ENCODE results near the gene SPAG17. TPM values are rescaled to one million over a fixed set of nuclear protein-coding genes. Genes with fewer than 3 reads are reported as not detected.

SPAG17 gene
- total RNA-seq, 1 experiment from 2014 or later, result 0.33 TPM

- no TSS peak for BruUV-seq (replicated peaks)
- intact Hi-C loops (cut with micrococcal nuclease; ENCODE audit: unreplicated experiment), result no loop called here
- CTCF ChIA-PET, result interaction anchor here (0.6 kb wide), 1 partner anchor 1541 kb away, joined by 3 read pairs; no protein-coding TSS in a partner anchor
- Mint-ChIP-seq H3K4me1 (ENCODE audit: low read depth, unreplicated experiment) (no peaks in the 10 kb centered on the region), H3K4me3 (ENCODE audit: low read depth, unreplicated experiment) (no peak overlapping the region), H3K27me3 (ENCODE audit: unreplicated experiment) (no peaks in the 10 kb centered on the region), H3K27ac (ENCODE audit: unreplicated experiment) (no peak overlapping the region), H3K36me3 (ENCODE audit: insufficient read depth, unreplicated experiment) (no peaks in the 10 kb centered on the region), H3K9me3 (ENCODE audit: low read depth, unreplicated experiment) (no peaks in the 10 kb centered on the region)
- no peak for TF ChIP-seq CTCF (IDR thresholded peaks at IDR 0.05; ENCODE audit: unreplicated experiment)
- DNase-seq, result no peak
These were observed 217.6 kb downstream of the SPAG17 start for GRCh38 chr1:117967477-117967876.

GRCh38 chr1:117964290-117965038, 220.6 kb downstream of the SPAG17 start:
- no TSS peak for BruUV-seq (replicated peaks)
- CTCF ChIA-PET, result no interaction called here
- no peak overlapping the region for H3K4me3 Mint-ChIP-seq (ENCODE audit: low read depth, unreplicated experiment)
- no peaks in the 10 kb centered on the region for H3K9me3 Mint-ChIP-seq (ENCODE audit: low read depth, unreplicated experiment)
- no peak for TF ChIP-seq CTCF (IDR thresholded peaks at IDR 0.05; ENCODE audit: unreplicated experiment)
- no peaks in the 10 kb centered on the region for H3K36me3 Mint-ChIP-seq (ENCODE audit: insufficient read depth, unreplicated experiment)
- no peaks in the 10 kb centered on the region for H3K4me1 Mint-ChIP-seq (ENCODE audit: low read depth, unreplicated experiment)
- no peaks in the 10 kb centered on the region for H3K27me3 Mint-ChIP-seq (ENCODE audit: unreplicated experiment)
- H3K27ac Mint-ChIP-seq (ENCODE audit: unreplicated experiment), result no peak overlapping the region
- intact Hi-C loops (cut with micrococcal nuclease; ENCODE audit: unreplicated experiment), result no loop called here
- no peak for DNase-seq

DNA sequence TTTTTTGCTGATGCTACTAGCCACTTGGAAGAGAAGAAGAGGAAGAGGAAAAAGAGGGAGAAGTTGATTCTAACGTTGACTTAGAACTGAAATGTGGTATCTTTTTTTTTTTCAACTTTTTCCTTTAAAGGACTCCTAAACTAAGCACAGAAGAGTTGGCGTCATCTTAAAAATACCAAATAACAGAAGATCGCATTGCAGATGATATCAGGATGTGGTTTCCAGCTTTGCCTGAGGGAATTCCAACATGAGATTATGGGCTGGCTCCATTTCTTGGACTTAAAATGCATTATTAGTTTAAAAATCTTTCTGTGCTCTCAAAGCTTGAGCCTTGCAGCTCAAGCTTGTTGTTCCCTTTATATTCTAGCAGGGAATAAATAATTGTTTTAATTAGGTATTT, 225.7 kb downstream of the SPAG17 start:
- Mint-ChIP-seq H3K27ac (ENCODE audit: unreplicated experiment) (no peak overlapping the region), H3K9me3 (ENCODE audit: low read depth, unreplicated experiment) (no peaks in the 10 kb centered on the region), H3K27me3 (ENCODE audit: unreplicated experiment) (no peaks in the 10 kb centered on the region), H3K4me1 (ENCODE audit: low read depth, unreplicated experiment) (no peaks in the 10 kb centered on the region), H3K4me3 (ENCODE audit: low read depth, unreplicated experiment) (no peak overlapping the region), H3K36me3 (ENCODE audit: insufficient read depth, unreplicated experiment) (peaks cover 16% of the 10 kb centered on the region)
- BruUV-seq (replicated peaks), result no TSS peak
- no peak for DNase-seq
- TF ChIP-seq CTCF (IDR thresholded peaks at IDR 0.05; ENCODE audit: unreplicated experiment), result no peak
- CTCF ChIA-PET, result no interaction called here
- intact Hi-C loops (cut with micrococcal nuclease; ENCODE audit: unreplicated experiment), result no loop called here

DNA sequence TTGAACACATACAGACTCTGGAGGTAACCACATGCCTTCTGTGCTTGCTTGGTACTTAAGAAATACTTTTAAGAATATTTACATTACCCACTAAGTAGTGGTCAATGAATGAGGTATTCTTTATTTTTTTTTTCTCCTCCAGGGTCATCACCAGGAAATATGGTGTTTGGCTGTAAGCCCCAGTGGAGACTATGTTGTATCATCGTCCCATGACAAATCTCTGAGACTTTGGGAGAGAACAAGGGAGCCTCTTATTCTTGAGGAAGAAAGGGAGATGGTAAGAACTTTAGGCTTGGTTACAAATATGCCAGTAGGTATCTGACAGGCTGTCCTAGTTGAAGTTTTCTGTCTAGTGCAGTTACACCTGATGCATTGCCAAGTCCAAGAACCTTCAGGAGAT, 232.6 kb downstream of the SPAG17 start:
- no peak for TF ChIP-seq CTCF (IDR thresholded peaks at IDR 0.05; ENCODE audit: unreplicated experiment)
- Mint-ChIP-seq H3K4me3 (ENCODE audit: low read depth, unreplicated experiment) (no peak overlapping the region), H3K4me1 (ENCODE audit: low read depth, unreplicated experiment) (no peaks in the 10 kb centered on the region), H3K27ac (ENCODE audit: unreplicated experiment) (no peak overlapping the region), H3K9me3 (ENCODE audit: low read depth, unreplicated experiment) (no peaks in the 10 kb centered on the region), H3K36me3 (ENCODE audit: insufficient read depth, unreplicated experiment) (peaks cover 18% of the 10 kb centered on the region), H3K27me3 (ENCODE audit: unreplicated experiment) (no peaks in the 10 kb centered on the region)
- no TSS peak for BruUV-seq (replicated peaks)
- CTCF ChIA-PET, result no interaction called here
- no peak for DNase-seq
- intact Hi-C loops (cut with micrococcal nuclease; ENCODE audit: unreplicated experiment), result no loop called here
